ENCODE measurements around the gene KLC4. TPM values are rescaled to one million over a fixed set of nuclear protein-coding genes. Genes with fewer than 3 reads are reported as not detected.
"Not testable (repeated sequence)": the region's sequence is repeated elsewhere in the genome, so short reads cannot be mapped to it uniquely, and the experiment has no call there.

The KLC4 gene
- total RNA-seq, 1 donor from 2014 or later, result 9.5 TPM

- Mint-ChIP-seq H3K4me3 (peak overlapping the region; percentile 99), H3K27me3 (no peaks in the 10 kb centered on the region), H3K9me3 (no peaks in the 10 kb centered on the region), H3K4me1 (peaks cover 30% of the 10 kb centered on the region), H3K36me3 (ENCODE audit: low read depth) (peaks cover 16% of the 10 kb centered on the region), H3K27ac (peak overlapping the region; percentile 11)
- DNase-seq, result no peak
- intact Hi-C loops (cut with micrococcal nuclease), result no loop called here
Measured at GRCh38 chr6:43060755-43061633, 1.6 kb downstream of the KLC4 start.

GRCh38 chr6:43061861-43062260, 2.4 kb downstream of the KLC4 start:
- DNase-seq, result no peak
- Mint-ChIP-seq H3K9me3 (no peaks in the 10 kb centered on the region), H3K4me1 (peaks cover 30% of the 10 kb centered on the region), H3K4me3 (no peak overlapping the region), H3K27me3 (no peaks in the 10 kb centered on the region), H3K36me3 (ENCODE audit: low read depth) (peaks cover 12% of the 10 kb centered on the region), H3K27ac (no peak overlapping the region)
- intact Hi-C loops (cut with micrococcal nuclease), result no loop called here

- Mint-ChIP-seq H3K4me3 (no peak overlapping the region), H3K27ac (no peak overlapping the region), H3K4me1 (peaks cover 28% of the 10 kb centered on the region), H3K27me3 (no peaks in the 10 kb centered on the region), H3K36me3 (ENCODE audit: low read depth) (peaks cover 8% of the 10 kb centered on the region), H3K9me3 (no peaks in the 10 kb centered on the region)
- DNase-seq, result no peak
- intact Hi-C loops (cut with micrococcal nuclease), result no loop called here
Measured at GRCh38 chr6:43062818-43063217, 3.4 kb downstream of the KLC4 start.

DNA sequence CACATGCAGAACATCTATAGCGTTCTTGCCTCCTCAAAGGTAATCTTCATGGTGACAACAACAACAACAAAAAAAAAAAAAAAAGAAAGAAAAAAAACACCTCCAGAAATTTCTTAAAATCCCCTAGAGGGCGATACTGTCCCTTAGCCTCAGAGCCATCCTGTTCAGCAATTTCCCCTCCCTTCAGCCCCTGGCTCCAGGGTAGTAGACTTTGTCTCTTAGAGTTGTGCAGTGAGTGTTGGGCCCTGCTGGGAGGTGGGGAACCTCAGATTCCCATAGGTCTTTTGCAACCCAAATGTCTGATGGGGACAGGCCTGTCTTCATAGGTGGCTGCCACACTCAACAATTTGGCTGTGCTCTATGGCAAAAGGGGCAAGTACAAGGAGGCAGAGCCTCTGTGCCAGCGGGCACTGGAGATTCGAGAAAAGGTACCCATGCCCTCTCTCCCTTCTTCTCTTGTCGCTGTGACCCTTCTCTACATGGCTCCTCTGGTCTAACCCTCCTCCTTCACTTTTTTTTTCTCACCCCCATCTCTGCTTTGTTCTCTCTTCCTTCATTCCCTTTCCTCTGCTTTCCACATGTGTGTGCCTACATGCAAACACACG, 10.7 kb downstream of the KLC4 start:
- H3K36me3 Mint-ChIP-seq (ENCODE audit: low read depth), result peaks cover 7% of the 10 kb centered on the region
- intact Hi-C loops (cut with micrococcal nuclease), result loop anchor here (1.0 kb wide), 1 partner anchor 73 kb away; no protein-coding TSS in a partner anchor
- H3K9me3 Mint-ChIP-seq, result no peaks in the 10 kb centered on the region
- no peak overlapping the region for H3K27ac Mint-ChIP-seq
- peaks cover 3% of the 10 kb centered on the region for H3K27me3 Mint-ChIP-seq
- peaks cover 2% of the 10 kb centered on the region for H3K4me1 Mint-ChIP-seq
- DNase-seq, result peak; percentile 76
- H3K4me3 Mint-ChIP-seq, result no peak overlapping the region

DNA sequence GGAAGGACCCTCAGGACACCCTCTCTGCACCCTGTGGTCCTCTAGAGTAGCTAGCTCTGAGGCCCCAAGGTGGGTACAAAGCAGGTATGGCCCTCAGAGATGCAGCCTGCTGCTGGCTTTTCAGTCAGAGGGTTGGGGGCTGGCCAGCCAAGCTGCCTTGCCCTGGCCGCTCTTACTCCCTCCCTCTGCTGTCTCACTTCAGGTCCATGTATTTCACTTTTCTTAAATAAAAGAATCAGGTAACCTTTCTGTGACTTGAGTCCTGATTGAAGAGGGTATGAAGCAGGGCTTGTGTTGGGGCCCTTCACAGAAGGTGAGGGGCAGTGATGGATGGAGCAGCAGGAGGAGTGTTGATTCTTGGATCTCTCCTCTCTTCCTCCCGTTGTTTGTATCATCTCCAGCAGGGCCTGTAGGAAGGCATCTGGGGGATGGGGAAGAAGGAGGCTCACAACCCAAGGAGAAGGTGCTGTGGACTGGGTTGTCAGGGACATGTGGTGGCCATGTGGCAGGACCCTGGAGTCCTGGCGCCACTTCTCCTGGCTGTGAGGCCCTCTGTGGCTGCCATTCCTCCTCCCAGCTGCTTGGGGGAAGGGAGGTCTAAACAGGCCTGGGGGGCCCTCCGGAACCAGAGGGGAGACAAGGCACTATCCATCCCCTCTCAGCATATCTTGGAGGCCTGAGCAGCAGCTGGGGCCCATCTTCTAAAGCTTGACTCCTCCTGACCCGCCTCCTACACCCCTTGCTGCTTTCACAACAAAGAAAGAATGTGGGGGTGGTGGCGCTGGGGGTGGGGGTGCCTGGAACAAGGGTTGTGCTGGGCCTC, 15.6 kb downstream of the KLC4 start:
- peaks cover 30% of the 10 kb centered on the region for H3K27me3 Mint-ChIP-seq
- peaks cover 5% of the 10 kb centered on the region for H3K4me1 Mint-ChIP-seq
- DNase-seq, result no peak
- H3K4me3 Mint-ChIP-seq, result no peak overlapping the region
- H3K27ac Mint-ChIP-seq, result no peak overlapping the region
- H3K36me3 Mint-ChIP-seq (ENCODE audit: low read depth), result peaks cover 7% of the 10 kb centered on the region
- intact Hi-C loops (cut with micrococcal nuclease), result no loop called here
- no peaks in the 10 kb centered on the region for H3K9me3 Mint-ChIP-seq

DNA sequence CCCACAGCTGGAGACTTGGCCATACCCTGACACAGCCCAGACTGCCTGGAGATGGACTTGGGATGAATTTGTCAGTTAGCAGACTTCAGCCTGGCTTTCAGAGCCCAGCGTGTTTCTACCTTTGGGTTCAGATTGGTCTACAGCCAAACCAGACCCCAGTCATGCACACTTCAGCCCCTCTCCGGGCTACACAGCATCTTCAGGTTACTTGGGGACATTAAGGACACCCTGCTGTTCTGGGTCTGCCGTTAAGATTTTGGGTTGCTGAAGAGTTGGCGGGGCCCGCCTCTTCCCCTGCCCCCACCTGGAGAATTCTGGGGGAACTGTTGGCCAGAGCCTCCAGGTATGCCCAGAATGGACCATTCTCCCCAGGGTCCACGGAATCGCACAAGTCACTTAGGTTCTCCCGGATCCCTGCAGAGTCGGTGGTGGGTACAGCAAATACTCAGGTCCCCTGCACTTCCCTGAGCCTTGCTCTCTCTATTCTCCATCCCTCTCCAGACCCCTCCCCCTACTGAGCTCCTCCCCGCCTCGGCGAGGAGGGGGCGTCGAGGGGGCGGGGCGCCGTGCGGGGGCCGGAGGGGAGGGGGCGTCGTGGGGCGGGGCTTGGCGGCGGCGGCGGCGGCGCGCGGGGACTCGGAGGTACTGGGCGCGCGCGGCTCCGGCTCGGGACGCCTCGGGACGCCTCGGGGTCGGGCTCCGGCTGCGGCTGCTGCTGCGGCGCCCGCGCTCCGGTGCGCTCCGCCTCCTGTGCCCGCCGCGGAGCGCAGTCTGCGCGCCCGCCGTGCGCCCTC, 16.4 kb downstream of the KLC4 start, which contains the start of gene PTK7:
PTK7 (plus strand) TSS at position 645 of the 794 bp plus-strand sequence. CDS start 175 bp downstream, outside the sequence.
- Mint-ChIP-seq H3K9me3 (no peaks in the 10 kb centered on the region), H3K4me3 (peak within 1 kb of the TSS; percentile 73), H3K36me3 (ENCODE audit: low read depth) (peaks cover 7% of the 10 kb centered on the region), H3K27ac (no peak within 1 kb of the TSS), H3K27me3 (peaks cover 34% of the 10 kb centered on the region), H3K4me1 (peaks cover 5% of the 10 kb centered on the region)
- intact Hi-C loops (cut with micrococcal nuclease), result no loop called here
- peak; percentile 78 for DNase-seq

- Mint-ChIP-seq H3K36me3 (ENCODE audit: low read depth) (peaks cover 7% of the 10 kb centered on the region), H3K4me3 (peak overlapping the region; percentile 73), H3K27ac (no peak overlapping the region), H3K27me3 (peaks cover 36% of the 10 kb centered on the region), H3K9me3 (no peaks in the 10 kb centered on the region), H3K4me1 (peaks cover 5% of the 10 kb centered on the region)
- DNase-seq, result no peak
- intact Hi-C loops (cut with micrococcal nuclease), result no loop called here
Measured at GRCh38 chr6:43076464-43077332, 17.3 kb downstream of the KLC4 start.

GRCh38 chr6:43077333-43077809, 17.9 kb downstream of the KLC4 start:
- Mint-ChIP-seq H3K4me1 (peaks cover 5% of the 10 kb centered on the region), H3K27me3 (peaks cover 36% of the 10 kb centered on the region), H3K4me3 (peak overlapping the region; percentile 73)

DNA sequence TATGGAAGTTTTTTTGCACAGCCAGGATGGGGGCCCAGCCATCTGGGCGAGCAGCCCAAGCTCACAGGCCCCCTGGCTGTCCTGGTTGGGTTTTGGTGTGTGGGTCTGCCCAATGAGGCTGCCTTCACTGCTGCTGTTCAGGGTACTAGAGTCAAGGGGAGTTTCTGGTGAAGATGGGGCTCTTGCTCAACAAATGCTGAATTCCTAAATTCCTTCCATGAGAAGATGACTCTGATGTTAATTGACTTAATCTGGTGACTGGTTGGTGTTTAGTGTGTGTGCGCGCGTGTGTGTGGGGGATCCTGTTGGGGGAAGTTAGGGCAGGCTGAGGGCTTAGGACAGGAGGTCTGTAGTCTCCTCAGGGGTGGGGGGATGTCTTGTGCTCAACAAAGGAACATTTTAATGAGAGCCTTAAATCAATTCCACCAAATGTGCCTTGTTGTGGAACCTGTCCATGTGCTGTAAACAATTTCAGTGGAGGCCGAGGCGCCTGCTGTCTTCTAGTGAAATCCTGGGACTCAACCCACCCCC, 18.6 kb downstream of the KLC4 start:
- DNase-seq, result no peak
- intact Hi-C loops (cut with micrococcal nuclease), result no loop called here
- Mint-ChIP-seq H3K27me3 (peaks cover 36% of the 10 kb centered on the region), H3K4me1 (peaks cover 5% of the 10 kb centered on the region), H3K36me3 (ENCODE audit: low read depth) (peaks cover 3% of the 10 kb centered on the region), H3K27ac (no peak overlapping the region), H3K9me3 (no peaks in the 10 kb centered on the region), H3K4me3 (no peak overlapping the region)

More at GRCh38 chr6:43077333-43077809, 17.9 kb downstream of the KLC4 start:
- DNase-seq, result peak; percentile 56
- H3K36me3 Mint-ChIP-seq (ENCODE audit: low read depth), result peaks cover 7% of the 10 kb centered on the region
- H3K9me3 Mint-ChIP-seq, result no peaks in the 10 kb centered on the region
- H3K27ac Mint-ChIP-seq, result no peak overlapping the region
- intact Hi-C loops (cut with micrococcal nuclease), result no loop called here

- no peak overlapping the region for H3K4me3 Mint-ChIP-seq
- intact Hi-C loops (cut with micrococcal nuclease), result no loop called here
- no peak overlapping the region for H3K27ac Mint-ChIP-seq
- no peak for DNase-seq
- H3K27me3 Mint-ChIP-seq, result peaks cover 36% of the 10 kb centered on the region
- no peaks in the 10 kb centered on the region for H3K9me3 Mint-ChIP-seq
- peaks cover 2% of the 10 kb centered on the region for H3K36me3 Mint-ChIP-seq (ENCODE audit: low read depth)
- H3K4me1 Mint-ChIP-seq, result peaks cover 5% of the 10 kb centered on the region
Measured at GRCh38 chr6:43078691-43079090, 19.3 kb downstream of the KLC4 start.

- no peaks in the 10 kb centered on the region for H3K9me3 Mint-ChIP-seq
- DNase-seq, result no peak
Measured at GRCh38 chr6:43081043-43081442, 21.6 kb downstream of the KLC4 start.

GRCh38 chr6:43081922-43082321, 22.5 kb downstream of the KLC4 start:
- H3K4me3 Mint-ChIP-seq; DNase-seq; H3K4me1 Mint-ChIP-seq; intact Hi-C loops (cut with micrococcal nuclease); H3K9me3 Mint-ChIP-seq; H3K27ac Mint-ChIP-seq; H3K36me3 Mint-ChIP-seq (ENCODE audit: low read depth): not testable (repeated sequence)
- H3K27me3 Mint-ChIP-seq, result peaks cover 31% of the 10 kb centered on the region

More at GRCh38 chr6:43081043-43081442, 21.6 kb downstream of the KLC4 start:
- intact Hi-C loops (cut with micrococcal nuclease), result no loop called here
- Mint-ChIP-seq H3K4me3 (no peak overlapping the region), H3K36me3 (ENCODE audit: low read depth) (no peaks in the 10 kb centered on the region), H3K4me1 (peaks cover 7% of the 10 kb centered on the region), H3K27ac (no peak overlapping the region), H3K27me3 (peaks cover 35% of the 10 kb centered on the region)

All from activated CD4-positive, alpha-beta T cell treated with anti-CD3 and anti-CD28 coated beads, Interleukin-2, amount 10 ng/mL, durations not matched to agents 24 days and 14 days (primary cell).